HG02852 (cell line): Measurements from ENCODE around the gene GLI3.

Experiments used
- ATAC-seq: cut with Tn5 transposase; IDR thresholded peaks from one replicate; pipeline ENCODE4 v1.9.1; 2021; ENCODE audit warnings: mild to moderate bottlenecking, moderate library complexity; ENCODE audit not compliant: unreplicated experiment

The GLI3 gene

GRCh38 chr7:42090056-42090455, 147.0 kb downstream of the GLI3 start:
- ATAC-seq, result no peak

GRCh38 chr7:42087616-42088015, 149.4 kb downstream of the GLI3 start:
- ATAC-seq, result no peak

GRCh38 chr7:42085531-42085930, 151.5 kb downstream of the GLI3 start:
- no peak for ATAC-seq

GRCh38 chr7:42084263-42084662, 152.7 kb downstream of the GLI3 start:
- ATAC-seq, result no peak

- ATAC-seq, result no peak
These were observed 153.7 kb downstream of the GLI3 start for GRCh38 chr7:42083284-42083683.

GRCh38 chr7:42082144-42082543, 154.9 kb downstream of the GLI3 start:
- ATAC-seq, result no peak

- no peak for ATAC-seq
These were observed 155.3 kb downstream of the GLI3 start for GRCh38 chr7:42081671-42082070.

GRCh38 chr7:42080841-42081586, 156.0 kb downstream of the GLI3 start:
- no peak for ATAC-seq

- ATAC-seq, result no peak
These were observed 159.5 kb downstream of the GLI3 start for GRCh38 chr7:42077271-42078135.

- ATAC-seq, result no peak
These were observed 160.1 kb downstream of the GLI3 start for GRCh38 chr7:42076870-42077269.

- no peak for ATAC-seq
These were observed 161.6 kb downstream of the GLI3 start for GRCh38 chr7:42075418-42075817.

GRCh38 chr7:42074076-42074475, 162.9 kb downstream of the GLI3 start:
- no peak for ATAC-seq

- no peak for ATAC-seq
These were observed 165.4 kb downstream of the GLI3 start for GRCh38 chr7:42071372-42072261.

GRCh38 chr7:42070068-42070467, 166.9 kb downstream of the GLI3 start:
- ATAC-seq, result no peak

- no peak for ATAC-seq
These were observed 167.4 kb downstream of the GLI3 start for GRCh38 chr7:42069590-42069989.

- ATAC-seq, result no peak
These were observed 168.3 kb downstream of the GLI3 start for GRCh38 chr7:42068554-42069280.

- no peak for ATAC-seq
These were observed 171.1 kb downstream of the GLI3 start for GRCh38 chr7:42065942-42066341.

GRCh38 chr7:42065015-42065414, 172.0 kb downstream of the GLI3 start:
- no peak for ATAC-seq

- no peak for ATAC-seq
These were observed 172.5 kb downstream of the GLI3 start for GRCh38 chr7:42064534-42064933.

- ATAC-seq, result no peak
These were observed 177.7 kb downstream of the GLI3 start for GRCh38 chr7:42059275-42059674.
